ENCODE measurements around the gene VPS39. TPM values are rescaled to one million over a fixed set of nuclear protein-coding genes. Genes with fewer than 3 reads are reported as not detected.

The VPS39 gene
- total and polyA plus RNA-seq, 4 donors, result 61.4 to 77.6 (median 66.9) TPM

DNA sequence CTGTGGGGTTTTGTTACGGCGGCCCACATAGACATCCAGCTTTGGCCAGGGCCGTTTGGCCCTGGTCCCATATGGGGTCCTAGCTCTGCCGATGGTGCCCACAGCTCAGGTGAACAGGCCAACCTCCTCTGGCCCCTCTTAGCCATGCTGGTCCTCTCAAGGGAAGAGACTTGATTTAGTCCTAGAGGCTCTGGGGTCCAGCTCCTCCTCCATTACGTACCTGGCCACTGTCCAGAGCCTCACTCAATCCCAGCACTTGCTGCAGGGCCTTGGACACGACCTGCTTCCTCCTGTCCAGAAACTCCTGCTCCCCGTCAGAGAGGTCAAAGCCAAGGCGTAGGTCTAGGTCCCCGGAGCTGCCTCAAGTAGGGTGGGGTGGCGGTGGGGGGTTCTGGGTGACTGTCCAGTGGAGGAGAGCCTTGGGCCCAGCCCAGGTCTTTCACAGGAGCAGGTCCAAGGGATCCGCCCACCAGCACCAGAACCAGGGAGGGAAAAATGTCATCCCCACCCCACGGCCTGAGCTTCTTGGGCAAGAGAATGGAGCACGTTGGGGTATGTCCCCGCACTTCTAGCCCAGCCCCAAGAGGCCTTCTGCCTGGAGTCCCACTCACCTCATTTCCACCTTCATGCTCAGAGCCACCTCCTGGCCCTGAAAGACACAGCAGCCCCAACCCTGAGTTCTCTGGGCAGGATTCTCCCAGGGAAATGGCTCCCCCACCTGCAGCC, 58.4 kb downstream of the VPS39 start:
- Histone ChIP-seq H3K27ac (ENCODE audit: low read depth, low read length) (no peak overlapping the region), H3K36me3 (ENCODE audit: control insufficient read depth, insufficient read depth, low read length) (no peaks in the 10 kb centered on the region), H3K4me1 (ENCODE audit: control insufficient read depth, insufficient read depth, low read length) (peaks cover 25% of the 10 kb centered on the region), H3K27me3 (ENCODE audit: control insufficient read depth, insufficient read depth, low read length) (no peaks in the 10 kb centered on the region), H3K4me3 (ENCODE audit: low read depth, low read length) (no peak overlapping the region), H3K9me3 (ENCODE audit: control insufficient read depth, insufficient read depth, low read length) (no peaks in the 10 kb centered on the region)
- 87% methylated on average over 14 of the region's 14 CpGs for WGBS (ENCODE audit: insufficient coverage)
- DNase-seq (ENCODE audit: low read depth in 4 of 6, low spot score in 6 of 6), result no peak

DNA sequence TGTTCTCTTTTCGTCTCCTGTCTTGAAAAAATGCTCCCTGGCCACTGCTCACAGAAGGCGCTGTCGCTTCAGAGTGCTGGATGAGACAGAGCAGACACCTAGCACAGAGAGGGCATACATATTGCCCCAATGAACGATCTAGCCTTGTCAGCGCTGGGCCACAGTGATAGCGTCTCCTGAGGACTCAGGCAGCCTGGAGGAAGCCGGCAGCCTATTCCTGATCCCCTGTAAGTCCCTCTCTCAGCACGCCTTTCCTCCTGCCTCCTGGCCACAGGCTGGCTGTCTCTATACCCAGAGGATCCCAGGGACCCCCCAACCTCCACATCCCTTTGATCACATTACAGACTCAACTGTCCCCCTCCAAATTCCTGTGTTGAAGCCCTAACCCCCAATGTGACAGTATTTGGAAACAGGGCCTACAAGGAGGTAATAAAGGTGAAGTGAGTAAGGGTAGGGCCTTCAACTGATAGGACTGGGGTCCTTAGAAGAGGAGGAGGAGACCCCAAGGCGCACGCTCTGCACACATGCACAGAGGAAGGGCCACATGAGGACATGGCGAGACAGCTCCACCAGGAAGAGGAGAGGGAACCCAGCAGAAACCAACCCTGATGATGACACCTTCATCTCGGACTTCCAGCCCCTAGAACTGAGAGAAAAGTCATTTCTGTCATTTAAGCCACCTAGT, 59.2 kb downstream of the VPS39 start:
- no peak overlapping the region for H3K27ac ChIP-seq (ENCODE audit: low read depth, low read length)
- no peak for DNase-seq (ENCODE audit: low read depth in 4 of 6, low spot score in 6 of 6)
- H3K27me3 ChIP-seq (ENCODE audit: control insufficient read depth, insufficient read depth, low read length), result no peaks in the 10 kb centered on the region
- peaks cover 18% of the 10 kb centered on the region for H3K4me1 ChIP-seq (ENCODE audit: control insufficient read depth, insufficient read depth, low read length)
- H3K4me3 ChIP-seq (ENCODE audit: low read depth, low read length), result no peak overlapping the region
- no peaks in the 10 kb centered on the region for H3K36me3 ChIP-seq (ENCODE audit: control insufficient read depth, insufficient read depth, low read length)
- WGBS (ENCODE audit: insufficient coverage), result 79% methylated on average over 12 of the region's 12 CpGs
- no peaks in the 10 kb centered on the region for H3K9me3 ChIP-seq (ENCODE audit: control insufficient read depth, insufficient read depth, low read length)

DNA sequence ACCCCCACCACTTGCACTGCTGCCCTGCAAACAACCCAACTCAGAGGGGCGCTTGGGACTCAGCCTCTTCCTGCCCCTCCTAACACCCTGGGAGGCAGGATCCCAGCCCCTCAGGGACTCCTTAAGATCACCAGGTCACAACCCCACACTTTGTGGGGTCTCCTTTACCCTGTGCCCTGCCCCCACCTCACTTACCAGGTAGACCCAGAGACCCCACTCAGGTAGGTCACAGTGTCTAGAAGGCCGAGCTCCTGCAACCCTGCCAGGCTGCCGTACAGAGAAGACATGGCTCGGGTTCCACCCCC, 60.7 kb downstream of the VPS39 start:
- 91% methylated on average over 4 of the region's 4 CpGs for WGBS (ENCODE audit: insufficient coverage)

DNA sequence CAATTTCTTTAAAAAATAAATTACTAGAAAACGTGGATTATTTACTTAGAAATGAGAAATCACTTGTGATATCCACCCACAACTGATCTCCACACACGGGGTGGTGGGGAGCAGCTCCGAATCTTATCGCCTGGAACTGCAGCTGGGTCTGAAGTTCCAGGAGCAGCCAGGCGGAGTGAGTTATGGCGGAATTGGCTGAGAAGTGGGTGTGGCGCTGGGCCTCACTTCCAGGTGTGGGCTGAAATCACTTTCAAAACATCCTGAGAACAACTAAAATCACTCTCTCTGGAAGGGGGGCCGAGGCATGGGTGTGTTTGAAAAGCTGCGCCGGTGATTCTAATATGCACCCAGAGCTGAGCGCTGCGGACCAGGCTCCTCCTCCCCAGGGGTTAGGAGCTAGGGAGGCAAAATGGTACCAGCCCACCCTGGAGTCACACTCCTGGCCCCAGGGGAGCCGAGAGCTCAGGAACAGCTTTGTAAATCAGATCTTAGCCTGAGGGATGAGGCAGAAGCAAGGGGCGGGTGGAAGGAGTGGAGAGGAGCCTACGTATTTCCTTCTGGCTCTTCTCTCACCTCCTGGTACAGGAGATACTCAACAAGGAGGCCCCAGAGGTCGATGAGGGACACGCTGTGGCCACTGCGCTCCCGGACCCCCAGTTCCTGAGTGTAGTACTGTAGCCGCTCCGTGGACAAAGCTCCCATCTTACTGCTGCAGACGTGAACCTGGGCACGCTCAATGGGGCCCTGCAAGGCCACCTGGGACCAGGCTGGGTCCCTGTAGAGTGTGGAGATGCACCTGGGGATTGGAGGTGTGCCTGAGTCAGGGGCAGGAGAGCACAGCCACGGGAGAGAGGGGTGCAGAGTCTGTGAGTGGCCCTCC, 61.3 kb downstream of the VPS39 start:
- 82% methylated on average over 13 of the region's 24 CpGs for WGBS (ENCODE audit: insufficient coverage)
- H3K4me1 ChIP-seq (ENCODE audit: control insufficient read depth, insufficient read depth, low read length), result peaks cover 8% of the 10 kb centered on the region
- no peaks in the 10 kb centered on the region for H3K9me3 ChIP-seq (ENCODE audit: control insufficient read depth, insufficient read depth, low read length)
- H3K36me3 ChIP-seq (ENCODE audit: control insufficient read depth, insufficient read depth, low read length), result no peaks in the 10 kb centered on the region
- no peak for DNase-seq (ENCODE audit: low read depth in 4 of 6, low spot score in 6 of 6)
- H3K4me3 ChIP-seq (ENCODE audit: low read depth, low read length), result no peak overlapping the region
- H3K27me3 ChIP-seq (ENCODE audit: control insufficient read depth, insufficient read depth, low read length), result no peaks in the 10 kb centered on the region
- no peak overlapping the region for H3K27ac ChIP-seq (ENCODE audit: low read depth, low read length)

More for the DNA sequence above, 60.7 kb downstream of the VPS39 start:
- no peak for DNase-seq (ENCODE audit: low read depth in 4 of 6, low spot score in 6 of 6)
- no peak overlapping the region for H3K4me3 ChIP-seq (ENCODE audit: low read depth, low read length)
- H3K9me3 ChIP-seq (ENCODE audit: control insufficient read depth, insufficient read depth, low read length), result no peaks in the 10 kb centered on the region
- H3K4me1 ChIP-seq (ENCODE audit: control insufficient read depth, insufficient read depth, low read length), result peaks cover 13% of the 10 kb centered on the region
- H3K27ac ChIP-seq (ENCODE audit: low read depth, low read length), result no peak overlapping the region
- H3K36me3 ChIP-seq (ENCODE audit: control insufficient read depth, insufficient read depth, low read length), result no peaks in the 10 kb centered on the region
- no peaks in the 10 kb centered on the region for H3K27me3 ChIP-seq (ENCODE audit: control insufficient read depth, insufficient read depth, low read length)

DNA sequence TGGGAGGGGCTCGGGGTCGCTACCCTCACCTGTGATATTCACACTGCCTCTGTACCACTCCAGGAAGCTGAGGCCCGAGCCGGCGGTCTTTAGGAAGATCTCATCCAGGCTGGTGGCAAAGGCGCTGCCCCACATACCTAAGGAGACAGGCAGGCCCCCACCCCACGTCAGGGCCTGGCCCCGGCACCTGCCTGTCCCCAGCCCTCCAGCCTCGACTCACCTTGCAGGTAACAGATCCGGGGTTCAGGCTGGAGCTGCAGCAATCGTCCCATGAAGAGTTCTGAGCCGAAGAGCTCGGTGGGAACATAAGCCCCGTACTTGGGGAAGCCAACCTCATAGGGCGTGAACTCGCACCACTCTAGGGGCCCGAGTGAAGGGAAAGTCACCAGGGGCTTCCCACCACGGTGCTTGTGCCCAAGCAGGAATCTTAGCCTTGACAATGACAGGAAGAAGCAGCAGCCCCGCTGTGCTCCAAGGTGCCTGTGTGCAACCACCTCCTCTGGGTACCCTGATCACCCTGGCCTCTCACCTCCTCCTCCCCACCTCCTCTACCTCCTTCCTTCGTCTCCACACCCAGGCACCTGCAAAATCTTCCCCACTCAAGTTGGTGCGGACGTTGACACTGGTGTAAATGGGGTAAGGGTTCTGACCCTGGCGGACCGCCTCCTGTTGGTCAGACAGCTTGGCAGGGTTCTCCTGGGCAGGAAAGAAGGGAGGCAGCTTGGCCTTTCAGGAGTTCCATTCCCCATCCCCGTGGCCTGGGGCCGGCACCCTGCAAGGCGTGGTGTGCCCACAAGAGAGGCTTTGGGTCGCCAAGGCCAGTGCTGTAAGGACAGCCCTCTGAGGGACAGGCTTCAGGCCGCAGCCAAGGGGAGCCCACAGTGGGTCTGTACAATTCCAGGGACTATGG, 62.3 kb downstream of the VPS39 start:
- Histone ChIP-seq H3K4me1 (ENCODE audit: control insufficient read depth, insufficient read depth, low read length) (no peaks in the 10 kb centered on the region), H3K36me3 (ENCODE audit: control insufficient read depth, insufficient read depth, low read length) (no peaks in the 10 kb centered on the region), H3K27me3 (ENCODE audit: control insufficient read depth, insufficient read depth, low read length) (no peaks in the 10 kb centered on the region), H3K4me3 (ENCODE audit: low read depth, low read length) (no peak overlapping the region), H3K9me3 (ENCODE audit: control insufficient read depth, insufficient read depth, low read length) (no peaks in the 10 kb centered on the region), H3K27ac (ENCODE audit: low read depth, low read length) (no peak overlapping the region)
- no peak for DNase-seq (ENCODE audit: low read depth in 4 of 6, low spot score in 6 of 6)
- WGBS (ENCODE audit: insufficient coverage), result 83% methylated on average over 22 of the region's 29 CpGs

DNA sequence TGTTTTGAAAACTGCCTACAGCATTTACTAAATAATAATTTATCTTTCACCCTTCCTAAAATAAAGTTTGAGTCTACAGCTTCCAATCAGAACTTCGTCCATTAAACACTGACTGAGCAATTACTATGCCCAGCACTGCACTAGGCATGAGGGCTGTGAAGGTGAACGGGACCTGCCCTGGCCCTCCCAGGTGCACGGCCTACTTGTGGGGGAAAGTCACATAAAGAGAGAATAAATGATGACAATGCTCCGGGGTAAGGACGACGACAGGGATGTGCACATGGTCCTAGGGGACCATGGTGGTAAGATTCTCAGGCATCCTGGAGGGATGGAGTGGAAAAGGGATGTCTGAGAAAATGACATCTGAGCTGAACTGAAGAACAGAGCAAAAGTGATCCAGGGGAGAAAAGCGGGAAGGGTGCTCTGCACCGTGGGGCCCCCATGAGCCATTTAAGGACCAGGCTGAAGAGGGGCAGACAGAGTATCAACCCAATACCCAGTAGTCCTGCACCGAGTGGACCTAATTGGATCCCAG, 63.2 kb downstream of the VPS39 start:
- Histone ChIP-seq H3K27ac (ENCODE audit: low read depth, low read length) (no peak overlapping the region), H3K27me3 (ENCODE audit: control insufficient read depth, insufficient read depth, low read length) (no peaks in the 10 kb centered on the region), H3K4me3 (ENCODE audit: low read depth, low read length) (no peak overlapping the region), H3K36me3 (ENCODE audit: control insufficient read depth, insufficient read depth, low read length) (no peaks in the 10 kb centered on the region), H3K4me1 (ENCODE audit: control insufficient read depth, insufficient read depth, low read length) (no peaks in the 10 kb centered on the region), H3K9me3 (ENCODE audit: control insufficient read depth, insufficient read depth, low read length) (no peaks in the 10 kb centered on the region)
- WGBS (ENCODE audit: insufficient coverage), result 79% methylated on average over 9 of the region's 9 CpGs
- no peak for DNase-seq (ENCODE audit: low read depth in 4 of 6, low spot score in 6 of 6)

DNA sequence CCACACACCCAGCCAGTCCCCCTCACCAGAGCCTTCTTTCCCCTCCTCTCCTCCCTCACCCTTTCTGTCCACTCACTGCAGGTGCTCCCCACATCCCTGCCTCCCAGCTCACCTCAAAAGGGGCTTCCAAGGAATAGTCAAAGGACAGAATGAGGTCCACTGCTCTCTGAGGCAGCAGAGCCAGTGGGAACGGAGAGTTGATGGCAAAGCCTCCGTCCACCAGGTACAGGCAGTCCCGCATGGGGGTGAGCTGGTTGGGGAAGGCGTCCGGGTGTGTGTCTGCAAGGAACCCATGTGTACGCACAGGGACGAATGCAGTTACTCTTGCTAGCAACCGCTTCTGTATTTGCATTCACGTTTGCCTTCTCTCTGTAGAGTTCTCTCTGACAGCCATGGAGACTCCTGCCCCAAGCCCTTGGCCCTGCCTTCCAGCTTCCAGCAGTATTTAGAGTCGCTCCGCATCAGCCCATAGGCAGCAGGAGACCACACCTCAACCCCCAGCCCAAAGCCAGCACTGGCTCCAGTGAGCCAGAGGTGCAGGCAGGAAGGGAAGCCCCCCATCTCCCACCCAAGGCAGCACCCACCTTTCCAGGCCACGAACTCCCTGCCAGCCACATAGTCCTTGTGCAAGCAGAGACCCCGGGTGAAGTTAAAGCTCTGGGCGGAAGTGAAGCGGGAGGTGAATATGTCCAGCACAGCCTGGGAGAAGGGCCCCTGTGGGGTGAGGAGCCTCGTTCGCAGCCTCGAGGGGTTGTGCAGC, 64.1 kb downstream of the VPS39 start:
- Histone ChIP-seq H3K27me3 (ENCODE audit: control insufficient read depth, insufficient read depth, low read length) (no peaks in the 10 kb centered on the region), H3K27ac (ENCODE audit: low read depth, low read length) (no peak overlapping the region), H3K9me3 (ENCODE audit: control insufficient read depth, insufficient read depth, low read length) (no peaks in the 10 kb centered on the region), H3K36me3 (ENCODE audit: control insufficient read depth, insufficient read depth, low read length) (no peaks in the 10 kb centered on the region), H3K4me3 (ENCODE audit: low read depth, low read length) (no peak overlapping the region), H3K4me1 (ENCODE audit: control insufficient read depth, insufficient read depth, low read length) (no peaks in the 10 kb centered on the region)
- DNase-seq (ENCODE audit: low read depth in 4 of 6, low spot score in 6 of 6), result no peak
- 87% methylated on average over 18 of the region's 18 CpGs for WGBS (ENCODE audit: insufficient coverage)

DNA sequence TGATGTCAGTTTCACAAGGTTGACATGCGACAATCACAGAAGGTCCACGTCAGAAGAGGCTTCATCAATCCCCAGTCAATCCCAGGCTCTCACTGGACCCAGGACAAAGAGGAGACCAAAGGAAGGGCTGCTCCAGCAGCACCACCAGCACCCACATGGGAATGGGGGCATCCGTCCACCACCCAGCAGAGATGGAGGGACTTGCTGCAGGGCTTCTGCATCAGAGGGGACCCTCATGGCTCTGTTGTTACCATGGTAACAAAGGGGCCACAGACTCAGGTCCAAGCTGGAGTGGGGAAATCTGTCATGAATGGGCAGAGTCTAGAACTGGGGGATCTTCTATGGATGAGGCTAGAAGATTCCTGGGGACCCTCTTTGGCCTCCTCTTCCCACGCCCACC, 64.7 kb downstream of the VPS39 start:
- no peaks in the 10 kb centered on the region for H3K4me1 ChIP-seq (ENCODE audit: control insufficient read depth, insufficient read depth, low read length)

More for the DNA sequence above, 64.7 kb downstream of the VPS39 start:
- no peak overlapping the region for H3K4me3 ChIP-seq (ENCODE audit: low read depth, low read length)
- H3K27ac ChIP-seq (ENCODE audit: low read depth, low read length), result no peak overlapping the region
- H3K9me3 ChIP-seq (ENCODE audit: control insufficient read depth, insufficient read depth, low read length), result no peaks in the 10 kb centered on the region
- DNase-seq (ENCODE audit: low read depth in 4 of 6, low spot score in 6 of 6), result no peak
- no peaks in the 10 kb centered on the region for H3K36me3 ChIP-seq (ENCODE audit: control insufficient read depth, insufficient read depth, low read length)
- no peaks in the 10 kb centered on the region for H3K27me3 ChIP-seq (ENCODE audit: control insufficient read depth, insufficient read depth, low read length)
- 92% methylated on average over 4 of the region's 4 CpGs for WGBS (ENCODE audit: insufficient coverage)
